Activated T-helper 17 cell treated with anti-CD3 and anti-CD28 coated beads, Interleukin-2, amount 50 U/mL, for 72 hours (primary cell): Measurements from ENCODE around the gene PAMR1. TPM values are rescaled to one million over a fixed set of nuclear protein-coding genes. Genes with fewer than 3 reads are reported as not detected.

Source experiments
- ATAC-seq: fragments of 150-1000 bp; cut with Tn5 transposase; replicated peaks from 2 replicates; pipeline ENCODE4 v1.10.0; 2021; ENCODE audit warnings: mild to moderate bottlenecking, moderate library complexity
- H3K27ac Mint-ChIP-seq: one replicate; pipeline ENCODE4 v1.8.0; 2022; ENCODE audit warnings: mixed read lengths
- H3K27me3 Mint-ChIP-seq: one replicate; pipeline ENCODE4 v1.8.0; 2022; ENCODE audit warnings: mixed read lengths
- H3K36me3 Mint-ChIP-seq: one replicate; pipeline ENCODE4 v1.8.0; 2022; ENCODE audit warnings: low read depth, mild to moderate bottlenecking, mixed read lengths
- H3K4me1 Mint-ChIP-seq: one replicate; pipeline ENCODE4 v1.8.0; 2022; ENCODE audit warnings: mixed read lengths
- H3K4me3 Mint-ChIP-seq: one replicate; pipeline ENCODE4 v1.8.0; 2022; ENCODE audit warnings: mild to moderate bottlenecking, mixed read lengths
- H3K9me3 Mint-ChIP-seq: one replicate; pipeline ENCODE4 v1.8.0; 2022; ENCODE audit warnings: mixed read lengths
- total RNA-seq, 2 donors: library from RNA; stranded (reverse); gene quantifications; one replicate each; pipeline ENCODE4 v1.2.3, GENCODE V29; 2022

The PAMR1 gene
- total RNA-seq, 2 donors from 2014 or later: not detected

- no peak overlapping the region for H3K4me3 Mint-ChIP-seq
- H3K9me3 Mint-ChIP-seq: no peaks in the 10 kb centered on the region
- H3K4me1 Mint-ChIP-seq: no peaks in the 10 kb centered on the region
- peaks cover 12% of the 10 kb centered on the region for H3K27me3 Mint-ChIP-seq
- no peak for ATAC-seq
- H3K36me3 Mint-ChIP-seq: no peaks in the 10 kb centered on the region
- no peak overlapping the region for H3K27ac Mint-ChIP-seq
Measured at GRCh38 chr11:35494957-35495490, 30.4 kb downstream of the PAMR1 start.

DNA sequence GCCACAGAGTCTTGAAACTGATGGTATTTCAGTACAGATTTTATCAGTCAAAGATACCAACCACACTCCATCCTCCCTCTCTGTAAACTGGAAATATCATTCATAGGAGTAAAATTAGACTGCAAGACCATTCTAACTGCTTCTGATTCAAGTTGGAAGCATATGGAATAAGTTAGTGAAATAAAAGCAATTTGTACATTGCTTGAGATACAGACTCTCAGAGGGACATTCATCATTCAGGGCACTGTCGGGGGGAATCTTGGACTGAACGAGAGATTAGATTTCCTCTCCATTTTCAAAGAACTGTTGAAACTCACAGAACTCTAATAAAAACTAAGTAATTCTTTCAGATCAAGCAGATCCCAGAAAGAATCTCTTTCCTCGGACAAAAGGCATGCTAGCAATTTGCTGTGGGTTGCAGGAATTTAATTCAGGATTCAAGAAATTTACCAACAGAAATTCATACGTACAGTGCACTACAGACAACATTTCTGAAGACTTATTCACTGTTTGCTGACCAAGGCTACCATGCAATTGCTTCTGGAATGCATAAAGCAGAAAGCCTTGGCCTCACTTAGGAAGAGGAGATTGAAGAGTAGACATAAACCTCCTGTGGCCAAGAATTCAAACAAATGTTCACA is 34.1 kb downstream of the PAMR1 start:
- Mint-ChIP-seq H3K4me3 (no peak overlapping the region), H3K27ac (no peak overlapping the region), H3K4me1 (no peaks in the 10 kb centered on the region), H3K27me3 (peaks cover 23% of the 10 kb centered on the region), H3K9me3 (no peaks in the 10 kb centered on the region), H3K36me3 (no peaks in the 10 kb centered on the region)
- ATAC-seq: no peak

DNA sequence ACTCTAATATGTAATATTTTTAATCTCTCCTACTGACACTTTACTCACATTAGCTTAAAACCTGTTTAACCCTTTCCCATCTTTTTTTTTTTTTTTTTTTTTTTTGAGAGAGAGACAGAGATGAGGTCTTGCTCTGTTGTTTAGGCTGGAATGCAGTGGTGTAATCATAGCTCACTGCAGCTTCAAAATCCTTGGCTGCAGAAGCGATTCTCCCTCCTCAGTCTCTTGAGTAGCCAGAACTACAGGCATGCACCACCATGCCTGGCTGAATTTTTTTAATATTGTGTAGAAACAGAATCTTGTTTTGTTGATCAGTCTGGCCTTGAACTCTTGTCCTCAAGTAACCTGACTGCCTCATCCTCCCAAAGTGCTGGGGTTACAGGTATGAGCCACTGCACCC is 37.3 kb downstream of the PAMR1 start:
- no peak overlapping the region for H3K27ac Mint-ChIP-seq
- H3K36me3 Mint-ChIP-seq: no peaks in the 10 kb centered on the region
- H3K4me3 Mint-ChIP-seq: no peak overlapping the region
- peaks cover 32% of the 10 kb centered on the region for H3K27me3 Mint-ChIP-seq
- no peaks in the 10 kb centered on the region for H3K9me3 Mint-ChIP-seq
- no peak for ATAC-seq
- no peaks in the 10 kb centered on the region for H3K4me1 Mint-ChIP-seq

- H3K27me3 Mint-ChIP-seq: peaks cover 34% of the 10 kb centered on the region
- no peak for ATAC-seq
- no peak overlapping the region for H3K27ac Mint-ChIP-seq
- no peaks in the 10 kb centered on the region for H3K4me1 Mint-ChIP-seq
- peaks cover 5% of the 10 kb centered on the region for H3K9me3 Mint-ChIP-seq
- no peak overlapping the region for H3K4me3 Mint-ChIP-seq
- H3K36me3 Mint-ChIP-seq: no peaks in the 10 kb centered on the region
Measured at GRCh38 chr11:35487532-35488078, 37.8 kb downstream of the PAMR1 start.

DNA sequence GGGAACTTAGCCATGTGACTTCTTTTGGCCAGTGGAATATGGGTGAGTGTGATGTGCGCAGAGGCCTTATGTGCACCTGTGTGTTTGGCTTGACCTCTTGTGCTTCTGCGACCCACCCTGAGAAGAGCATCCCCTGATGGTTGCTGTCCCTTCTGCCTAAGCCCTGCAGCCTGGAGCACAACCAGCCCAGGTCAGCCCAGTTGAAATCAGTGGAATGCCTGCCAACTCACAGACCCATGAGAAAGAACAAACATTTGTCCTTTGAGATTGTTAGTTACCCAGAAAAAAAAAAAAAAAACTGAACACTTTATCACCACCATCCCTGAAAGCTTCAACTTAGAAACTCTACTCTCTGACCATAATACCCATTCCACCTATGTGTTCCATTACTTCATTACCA is 38.5 kb downstream of the PAMR1 start:
- Mint-ChIP-seq H3K27ac (no peak overlapping the region), H3K9me3 (peaks cover 5% of the 10 kb centered on the region), H3K4me3 (no peak overlapping the region), H3K36me3 (no peaks in the 10 kb centered on the region), H3K27me3 (peaks cover 41% of the 10 kb centered on the region), H3K4me1 (no peaks in the 10 kb centered on the region)
- no peak for ATAC-seq

- no peak for ATAC-seq
Measured at GRCh38 chr11:35486446-35486845, 39.0 kb downstream of the PAMR1 start.

GRCh38 chr11:35485656-35486322 is 39.6 kb downstream of the PAMR1 start:
- no peaks in the 10 kb centered on the region for H3K4me1 Mint-ChIP-seq
- H3K36me3 Mint-ChIP-seq: no peaks in the 10 kb centered on the region
- H3K4me3 Mint-ChIP-seq: no peak overlapping the region
- peak; percentile 76 for ATAC-seq
- peaks cover 5% of the 10 kb centered on the region for H3K9me3 Mint-ChIP-seq
- H3K27me3 Mint-ChIP-seq: peaks cover 46% of the 10 kb centered on the region
- H3K27ac Mint-ChIP-seq: no peak overlapping the region

More at GRCh38 chr11:35486446-35486845, 39.0 kb downstream of the PAMR1 start:
- no peak overlapping the region for H3K4me3 Mint-ChIP-seq
- H3K27me3 Mint-ChIP-seq: peaks cover 41% of the 10 kb centered on the region
- H3K27ac Mint-ChIP-seq: no peak overlapping the region
- no peaks in the 10 kb centered on the region for H3K36me3 Mint-ChIP-seq
- H3K9me3 Mint-ChIP-seq: peaks cover 5% of the 10 kb centered on the region
- no peaks in the 10 kb centered on the region for H3K4me1 Mint-ChIP-seq

- Mint-ChIP-seq H3K4me3 (no peak overlapping the region), H3K36me3 (no peaks in the 10 kb centered on the region), H3K9me3 (peaks cover 5% of the 10 kb centered on the region), H3K27ac (no peak overlapping the region), H3K4me1 (no peaks in the 10 kb centered on the region), H3K27me3 (peaks cover 51% of the 10 kb centered on the region)
- ATAC-seq: no peak
Measured at GRCh38 chr11:35484435-35484834, 41.0 kb downstream of the PAMR1 start.

DNA sequence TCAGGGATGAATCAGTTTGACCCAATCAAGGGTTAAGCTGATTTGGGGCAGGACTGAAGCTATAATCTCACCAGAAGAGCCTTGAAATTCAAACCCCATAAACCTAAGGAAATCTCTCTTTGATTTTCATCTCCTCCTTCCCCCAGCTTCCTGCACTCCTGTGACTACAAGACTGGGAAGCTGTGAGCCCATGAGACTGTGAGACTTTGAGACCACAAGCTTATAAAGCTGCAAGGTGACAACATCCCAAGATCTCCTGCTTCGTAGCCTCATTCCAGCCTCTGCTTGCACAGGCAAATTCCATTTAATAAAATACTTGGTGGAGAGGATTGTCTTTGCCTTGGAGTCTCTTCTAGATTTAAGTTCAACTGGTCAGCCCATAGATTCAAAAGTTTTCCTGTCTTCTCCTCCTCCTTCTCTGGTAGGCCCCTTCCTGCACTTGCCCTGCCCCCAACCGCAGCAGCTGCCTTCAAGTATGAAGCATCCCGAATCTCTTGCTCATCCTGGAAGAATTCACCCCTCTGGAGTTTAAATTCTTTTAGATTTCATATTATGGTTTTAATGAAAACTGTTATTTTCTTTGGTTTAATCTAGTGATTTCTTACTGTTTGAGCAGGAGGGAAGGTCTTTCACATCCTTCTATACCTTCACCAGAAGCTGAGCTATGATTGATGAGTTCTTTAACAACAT is 42.1 kb downstream of the PAMR1 start:
- Mint-ChIP-seq H3K36me3 (no peaks in the 10 kb centered on the region), H3K4me1 (no peaks in the 10 kb centered on the region), H3K27me3 (peaks cover 58% of the 10 kb centered on the region), H3K4me3 (no peak overlapping the region), H3K27ac (no peak overlapping the region), H3K9me3 (peaks cover 5% of the 10 kb centered on the region)
- no peak for ATAC-seq

GRCh38 chr11:35479731-35480130 is 45.7 kb downstream of the PAMR1 start:
- Mint-ChIP-seq H3K4me1 (no peaks in the 10 kb centered on the region), H3K4me3 (no peak overlapping the region), H3K27me3 (peaks cover 52% of the 10 kb centered on the region), H3K36me3 (no peaks in the 10 kb centered on the region), H3K27ac (no peak overlapping the region), H3K9me3 (peaks cover 5% of the 10 kb centered on the region)
- no peak for ATAC-seq

GRCh38 chr11:35478471-35479091 is 46.8 kb downstream of the PAMR1 start:
- ATAC-seq: no peak
- Mint-ChIP-seq H3K4me1 (no peaks in the 10 kb centered on the region), H3K9me3 (peaks cover 5% of the 10 kb centered on the region), H3K27me3 (peaks cover 43% of the 10 kb centered on the region), H3K36me3 (no peaks in the 10 kb centered on the region), H3K4me3 (no peak overlapping the region), H3K27ac (no peak overlapping the region)

GRCh38 chr11:35477901-35478300 is 47.5 kb downstream of the PAMR1 start:
- H3K4me3 Mint-ChIP-seq: no peak overlapping the region
- no peaks in the 10 kb centered on the region for H3K4me1 Mint-ChIP-seq
- peaks cover 37% of the 10 kb centered on the region for H3K27me3 Mint-ChIP-seq
- ATAC-seq: no peak
- peaks cover 3% of the 10 kb centered on the region for H3K9me3 Mint-ChIP-seq
- no peak overlapping the region for H3K27ac Mint-ChIP-seq
- no peaks in the 10 kb centered on the region for H3K36me3 Mint-ChIP-seq

- no peak for ATAC-seq
- no peaks in the 10 kb centered on the region for H3K36me3 Mint-ChIP-seq
Measured at GRCh38 chr11:35474688-35475087, 50.7 kb downstream of the PAMR1 start.

DNA sequence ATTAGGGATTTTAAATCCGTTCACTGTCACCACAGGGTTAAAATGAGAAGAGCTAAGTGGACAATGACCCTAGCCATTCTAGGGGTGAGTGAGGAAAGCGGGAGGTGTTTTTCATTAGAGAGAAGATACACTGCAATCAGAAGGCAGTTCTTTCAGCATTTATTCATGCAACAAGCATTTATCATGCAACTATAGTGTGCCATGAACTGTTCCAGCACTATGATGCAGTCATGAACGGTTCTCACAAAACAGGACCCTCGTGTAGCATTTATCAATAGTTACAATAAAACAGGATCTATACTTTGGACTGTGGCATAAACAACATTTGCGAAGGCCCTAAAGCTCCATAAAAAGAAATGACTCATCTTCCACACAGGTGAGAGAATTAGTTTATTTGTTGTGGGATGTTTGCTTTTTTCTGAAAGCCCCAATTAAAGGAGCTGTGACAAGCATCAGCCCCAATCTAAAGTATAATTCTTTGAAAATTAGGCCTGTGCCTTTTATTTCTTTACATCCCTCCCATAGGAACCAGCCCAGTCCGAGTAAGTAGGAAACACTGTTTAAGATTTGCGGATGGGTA is 51.5 kb downstream of the PAMR1 start:
- no peak for ATAC-seq
- no peaks in the 10 kb centered on the region for H3K9me3 Mint-ChIP-seq
- H3K27me3 Mint-ChIP-seq: peaks cover 30% of the 10 kb centered on the region
- no peaks in the 10 kb centered on the region for H3K4me1 Mint-ChIP-seq
- no peaks in the 10 kb centered on the region for H3K36me3 Mint-ChIP-seq
- H3K4me3 Mint-ChIP-seq: no peak overlapping the region
- H3K27ac Mint-ChIP-seq: no peak overlapping the region

More at GRCh38 chr11:35474688-35475087, 50.7 kb downstream of the PAMR1 start:
- H3K27ac Mint-ChIP-seq: no peak overlapping the region
- H3K9me3 Mint-ChIP-seq: no peaks in the 10 kb centered on the region
- peaks cover 28% of the 10 kb centered on the region for H3K27me3 Mint-ChIP-seq
- no peak overlapping the region for H3K4me3 Mint-ChIP-seq
- no peaks in the 10 kb centered on the region for H3K4me1 Mint-ChIP-seq
